HG03039 (cell line): ENCODE results near the gene NFIX.

Experiments
- ATAC-seq: cut with Tn5 transposase; IDR thresholded peaks from one replicate; pipeline ENCODE4 v1.9.1; 2021; ENCODE audit warnings: mild to moderate bottlenecking, moderate library complexity; ENCODE audit not compliant: unreplicated experiment

NFIX gene

DNA sequence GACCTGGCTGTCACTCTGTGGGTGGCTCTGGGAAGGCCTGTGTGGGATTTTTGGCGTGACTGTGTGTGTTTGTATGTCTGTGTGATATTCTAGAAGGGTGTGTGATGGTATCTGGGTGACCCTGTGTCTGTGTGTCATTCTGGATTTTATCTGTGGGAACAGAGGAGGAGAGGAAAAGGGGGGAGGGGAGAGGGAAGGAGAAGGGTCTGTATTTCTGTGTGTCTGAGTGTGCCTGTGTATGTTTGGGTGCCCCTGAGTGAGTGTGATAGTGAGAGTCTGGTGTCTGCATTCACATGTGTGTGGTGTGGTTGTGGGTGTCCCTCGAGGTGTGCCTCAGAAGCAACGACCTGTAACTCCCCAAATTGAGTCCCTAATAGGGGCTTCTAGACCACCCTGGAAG is 8.1 kb upstream of the NFIX start:
- ATAC-seq, result no peak

DNA sequence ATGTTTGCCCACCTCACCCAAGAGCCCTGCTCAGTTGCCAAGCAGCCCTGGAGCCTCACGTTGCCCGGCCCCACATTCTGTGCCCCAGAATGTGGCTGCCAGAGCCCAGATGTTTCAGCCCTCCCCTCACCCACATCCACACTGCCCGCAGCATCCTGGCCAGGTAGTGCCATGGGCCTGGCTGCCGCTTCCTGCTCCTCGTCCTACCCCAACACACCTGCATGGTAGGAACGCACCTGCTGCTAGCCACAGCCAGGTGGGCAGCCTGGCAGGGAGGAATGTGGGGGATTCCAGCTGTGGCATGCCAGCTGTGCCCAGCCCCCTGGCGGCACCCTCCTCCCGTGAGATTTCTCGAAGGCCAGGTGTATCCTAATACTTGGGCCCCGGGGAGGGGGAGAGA is 7.5 kb upstream of the NFIX start:
- ATAC-seq, result no peak

DNA sequence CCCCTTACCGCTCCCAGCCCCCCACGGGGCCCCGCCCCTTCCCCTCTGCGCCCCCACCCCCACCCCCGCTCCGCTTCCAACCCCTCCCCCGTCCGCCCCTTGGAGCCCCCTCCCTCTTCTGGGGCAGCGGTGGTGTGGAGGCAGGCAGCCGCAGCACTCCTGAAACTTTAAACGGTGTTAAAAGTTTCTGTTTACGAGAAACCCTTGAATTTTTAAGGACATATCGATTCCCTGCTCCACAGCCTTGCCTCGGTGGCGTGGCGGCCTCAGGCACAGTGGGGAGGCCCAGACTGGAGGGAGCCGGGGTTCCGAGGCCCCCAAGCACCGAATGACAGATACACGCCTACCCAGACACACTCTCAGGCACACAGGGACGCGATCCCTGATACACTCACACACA is 4.8 kb upstream of the NFIX start:
- no peak for ATAC-seq

DNA sequence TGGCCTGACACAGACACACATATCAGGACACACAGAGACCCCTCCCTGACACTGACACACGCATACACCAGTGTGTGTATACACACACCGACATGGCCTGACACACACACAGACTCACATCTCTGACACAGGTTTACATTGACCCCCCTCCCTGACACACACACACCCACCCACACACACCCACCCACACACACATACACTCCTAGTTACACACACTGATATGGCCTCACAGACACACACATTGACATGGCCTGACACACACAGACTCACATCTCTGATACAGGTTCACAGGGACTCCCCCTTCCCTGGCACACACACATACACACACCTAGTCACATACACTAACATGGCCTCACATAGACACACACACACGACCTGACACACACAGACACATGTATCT is 4.4 kb upstream of the NFIX start:
- ATAC-seq, result no peak

DNA sequence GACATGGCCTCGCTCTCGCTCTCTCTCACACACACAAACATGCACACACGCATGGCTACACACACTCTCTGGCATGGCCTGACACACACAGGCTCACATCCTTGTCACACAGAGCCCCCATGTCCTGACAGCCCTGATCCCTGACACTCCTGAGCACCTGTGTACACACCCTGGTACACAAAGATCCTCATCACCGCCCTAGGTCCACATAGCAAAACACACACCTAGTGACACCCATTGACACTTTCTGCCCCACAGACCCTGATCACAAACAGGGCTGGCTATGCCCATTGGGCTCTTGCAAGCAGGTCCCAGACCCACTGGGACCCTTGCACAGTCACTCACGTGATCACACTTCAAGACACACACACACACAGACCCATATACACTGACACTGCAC is 4.0 kb upstream of the NFIX start:
- ATAC-seq, result no peak

DNA sequence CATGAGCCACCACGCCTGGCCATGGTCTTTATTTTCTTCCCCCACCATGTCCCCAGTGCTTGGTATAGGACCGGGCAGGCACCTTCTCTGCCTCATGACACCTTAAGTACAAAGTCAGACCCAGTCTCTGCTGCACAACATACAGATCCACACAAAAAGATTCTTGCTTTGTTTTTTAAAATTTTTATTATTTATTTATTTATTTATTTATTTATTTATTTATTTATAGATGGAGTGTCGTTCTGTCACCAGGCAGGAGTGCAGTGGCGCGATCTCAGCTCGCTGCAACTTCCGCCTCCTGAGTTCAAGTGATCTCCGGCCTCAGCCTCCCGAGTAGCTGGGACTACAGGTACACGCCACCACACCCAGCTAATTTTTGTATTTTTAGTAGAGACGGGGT is 2.5 kb upstream of the NFIX start:
- ATAC-seq, result no peak

DNA sequence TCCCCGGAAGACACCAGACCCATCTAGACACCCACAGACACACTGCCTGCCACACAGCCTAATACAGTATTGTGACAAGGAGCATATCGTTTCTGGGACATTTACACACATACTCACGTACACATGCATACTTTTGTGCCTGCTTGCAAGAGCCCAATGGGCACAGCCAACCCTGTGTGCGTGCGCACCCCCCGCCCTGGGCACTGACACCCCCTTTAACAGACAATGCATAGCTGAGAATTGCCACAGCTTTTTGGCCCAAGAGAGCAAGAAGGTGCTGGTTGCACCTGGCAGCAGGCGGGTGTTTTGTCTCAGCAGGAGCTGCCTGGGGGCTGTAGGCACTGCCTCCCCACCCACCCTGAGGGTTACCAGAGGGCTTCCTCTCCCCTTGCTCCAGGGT is 1.7 kb upstream of the NFIX start:
- no peak for ATAC-seq

DNA sequence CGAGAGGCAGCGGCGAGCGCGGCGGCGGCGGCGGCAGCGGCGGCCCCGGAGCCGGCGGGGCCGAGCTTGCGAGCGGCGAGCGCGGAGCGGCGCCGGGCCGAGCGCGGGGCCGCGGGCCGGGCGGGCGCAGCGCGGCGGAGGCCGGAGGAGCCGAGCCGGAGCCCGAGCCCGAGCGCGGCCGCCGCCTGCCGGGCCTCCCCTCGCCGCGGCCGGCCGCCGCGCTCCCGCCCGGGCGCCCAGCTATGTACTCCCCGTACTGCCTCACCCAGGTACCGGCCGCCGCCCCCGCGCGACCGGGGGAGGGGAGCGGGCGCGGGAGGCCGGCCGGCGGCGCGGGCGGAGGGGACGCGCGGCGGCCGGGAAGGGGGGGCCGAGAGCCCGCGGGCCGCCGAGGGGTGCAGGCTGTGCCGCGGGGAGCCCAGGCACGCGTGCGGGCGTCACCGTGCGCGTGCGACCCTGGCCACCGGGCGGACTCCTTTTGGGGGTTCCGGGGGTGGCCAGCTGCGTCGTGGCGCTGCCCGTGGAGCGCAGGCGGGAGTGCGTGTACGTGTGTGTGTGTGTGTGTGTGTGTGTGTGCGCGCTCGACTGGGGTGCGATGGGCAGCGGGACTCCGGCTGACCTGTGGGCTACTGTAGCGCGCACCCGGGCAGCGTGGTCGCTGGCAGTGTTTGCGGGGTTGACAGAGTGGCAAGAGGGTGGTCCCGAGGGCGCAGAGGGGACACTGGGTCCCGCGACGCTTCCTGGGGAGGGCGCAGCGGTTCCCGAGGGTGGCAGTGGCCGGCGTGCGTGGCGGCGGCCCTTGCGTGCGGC is 526 bp downstream of the NFIX start:
- ATAC-seq, result no peak

DNA sequence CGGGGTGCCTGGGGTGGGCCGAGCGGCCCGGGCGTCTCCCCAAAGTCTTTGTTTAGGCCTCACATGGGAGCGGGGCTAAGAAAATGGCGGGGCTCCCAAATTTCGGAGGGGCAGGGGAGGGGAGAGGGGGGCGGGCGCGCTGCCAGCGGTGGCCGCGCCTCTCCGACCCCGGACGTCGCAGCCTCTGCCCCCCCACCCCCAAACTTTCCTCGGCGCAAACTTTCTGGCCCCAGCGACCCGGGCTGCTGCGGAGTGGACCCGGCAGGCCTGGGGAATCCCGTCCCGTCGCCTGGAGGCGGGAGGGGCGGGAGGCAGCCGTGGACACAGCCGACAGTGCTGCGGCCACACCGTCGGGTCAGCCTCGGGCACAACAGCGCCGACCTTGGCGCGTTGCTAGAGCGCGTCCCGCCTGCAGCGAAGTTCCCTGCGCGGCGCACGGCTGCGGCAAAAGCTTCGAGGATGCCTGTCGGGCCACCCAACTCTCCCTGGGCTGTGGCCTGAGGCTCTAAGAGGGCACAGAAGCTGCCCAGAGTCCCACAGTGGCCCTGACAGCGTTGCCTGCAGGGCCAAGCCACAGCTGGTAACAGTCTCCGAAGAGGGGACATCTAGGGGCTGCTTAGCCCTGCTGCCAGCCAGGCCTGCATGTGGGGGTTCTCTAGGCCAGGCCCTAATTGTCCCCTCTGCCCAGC is 1.3 kb downstream of the NFIX start:
- ATAC-seq, result no peak

DNA sequence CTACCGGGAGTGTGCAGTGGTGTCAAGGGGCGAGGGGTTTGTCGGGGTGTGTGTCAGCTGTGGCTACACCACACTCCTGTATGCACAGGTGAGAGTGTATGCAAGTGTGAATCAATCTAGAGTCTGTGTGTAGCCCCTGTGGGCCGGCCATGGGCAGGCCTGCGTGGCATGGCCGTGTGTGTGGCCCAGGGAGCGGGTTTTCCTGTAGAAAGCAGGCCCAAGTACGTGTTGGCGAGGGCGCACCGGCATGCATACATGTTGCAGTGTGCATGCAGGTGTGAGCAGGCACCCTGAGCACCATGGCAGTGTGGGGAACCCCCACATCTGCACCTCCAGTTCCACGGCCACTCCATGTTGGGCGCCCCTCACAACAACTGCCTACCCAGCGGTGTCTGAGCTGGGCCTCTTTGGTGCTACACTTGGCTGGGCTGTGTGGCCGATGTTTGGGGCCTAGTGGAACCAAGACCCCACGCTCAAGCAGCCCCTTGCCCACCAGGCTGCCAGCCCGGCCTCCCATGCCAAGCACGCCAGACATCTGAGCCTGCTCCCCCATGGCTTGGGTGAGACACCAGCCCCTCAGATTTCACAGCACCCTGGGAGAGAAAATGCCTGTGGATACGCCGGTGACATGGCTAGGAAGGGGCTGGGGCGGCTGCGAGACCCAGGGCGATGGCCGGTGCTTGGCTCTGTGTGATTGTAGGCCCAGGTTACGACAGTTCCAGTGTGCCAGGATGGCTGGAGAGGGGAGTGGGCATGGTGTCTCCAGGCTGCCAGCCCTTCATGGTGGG is 2.1 kb downstream of the NFIX start:
- ATAC-seq, result no peak

DNA sequence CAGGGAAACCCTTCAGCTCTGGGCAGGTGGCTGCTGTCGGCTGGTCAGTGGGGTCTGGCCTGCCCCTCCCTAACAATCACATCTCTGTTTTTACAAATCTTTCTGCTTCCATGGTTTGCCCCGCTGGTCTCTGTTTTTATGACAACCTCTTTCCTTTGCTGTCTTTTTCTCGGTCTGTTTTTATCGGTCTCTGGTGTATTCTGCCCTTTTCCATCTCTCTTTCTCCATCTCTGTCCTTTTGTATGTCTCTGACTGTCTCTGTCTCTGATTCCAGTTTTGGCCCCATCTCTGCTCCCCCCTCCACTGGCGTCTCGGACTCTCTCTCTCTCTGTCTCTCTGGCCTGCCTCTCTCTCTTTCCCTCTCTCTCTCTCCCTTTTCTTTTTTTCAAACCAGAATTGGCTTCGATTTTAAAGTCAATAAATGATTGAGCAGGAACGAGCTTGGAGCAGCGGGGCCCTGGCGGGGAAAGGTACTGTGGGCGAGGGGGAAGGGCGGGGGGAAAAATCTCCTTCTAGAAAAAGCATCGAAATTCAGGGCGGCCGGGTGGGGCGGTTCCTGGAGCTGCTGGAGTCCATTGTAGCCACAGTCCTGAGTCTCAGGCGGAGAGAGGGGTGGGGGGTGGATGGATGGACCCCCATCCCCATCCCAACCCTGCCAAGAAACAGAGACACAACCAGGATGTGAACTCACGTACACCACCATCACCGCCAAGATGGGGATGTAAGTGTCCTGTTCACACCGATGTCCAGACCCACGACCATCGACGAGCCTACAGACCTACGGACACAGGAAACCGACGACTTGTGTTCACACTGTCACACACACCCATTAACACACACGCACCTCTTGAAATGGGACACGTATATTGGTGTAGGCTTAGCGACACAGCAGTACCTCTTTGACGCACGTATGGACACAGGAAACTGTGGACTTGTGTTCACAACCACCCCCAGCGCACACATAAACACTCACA is 3.0 kb downstream of the NFIX start:
- no peak for ATAC-seq

DNA sequence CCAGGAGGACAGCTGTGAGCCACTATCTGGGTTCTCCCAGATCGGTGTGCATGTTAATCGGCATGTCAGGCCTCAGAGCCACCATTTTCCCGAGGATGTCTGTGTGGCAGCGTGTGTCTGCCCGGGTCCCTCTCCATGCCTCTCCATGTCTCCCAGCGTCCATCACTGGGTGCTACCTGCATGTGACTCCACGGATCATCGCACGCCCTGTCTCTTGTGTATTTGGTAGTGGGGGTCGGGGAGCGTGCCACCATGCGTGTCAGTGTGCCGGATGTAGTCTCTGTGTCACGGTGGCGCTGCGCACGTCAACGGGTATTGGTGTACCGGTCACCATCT is 5.9 kb downstream of the NFIX start:
- ATAC-seq, result no peak

DNA sequence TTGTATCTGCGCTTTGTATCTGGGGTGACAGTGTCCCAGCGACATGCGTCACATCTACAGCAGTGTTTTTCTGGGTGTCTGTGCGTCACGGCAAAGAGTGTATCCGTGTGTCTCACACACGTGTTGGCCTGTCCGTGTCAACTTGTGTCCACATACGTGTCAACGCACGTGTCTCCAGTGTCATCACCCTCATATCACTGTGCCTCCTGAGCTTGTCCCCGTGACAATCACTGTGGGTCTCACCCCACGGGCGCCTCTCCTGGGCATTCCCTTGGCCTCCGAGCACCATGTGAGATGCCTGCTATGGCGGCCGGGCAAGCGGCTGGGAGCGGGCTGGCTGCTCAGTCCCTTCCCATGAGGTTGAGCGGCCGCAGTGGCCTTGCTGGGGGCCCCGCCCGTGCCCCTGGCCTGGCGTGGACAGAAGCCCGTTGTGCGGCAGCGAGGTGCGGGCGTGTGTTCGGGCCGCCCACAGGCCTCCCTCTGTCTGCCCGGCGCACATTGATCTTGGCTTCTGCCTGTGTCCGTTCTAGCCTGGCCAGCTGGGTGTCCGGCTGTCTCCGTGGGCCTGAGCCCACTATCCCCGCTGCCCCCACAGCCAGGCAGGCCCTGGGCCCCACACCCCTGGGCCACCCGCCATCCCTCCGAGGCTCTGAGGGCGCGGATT is 6.4 kb downstream of the NFIX start:
- no peak for ATAC-seq

DNA sequence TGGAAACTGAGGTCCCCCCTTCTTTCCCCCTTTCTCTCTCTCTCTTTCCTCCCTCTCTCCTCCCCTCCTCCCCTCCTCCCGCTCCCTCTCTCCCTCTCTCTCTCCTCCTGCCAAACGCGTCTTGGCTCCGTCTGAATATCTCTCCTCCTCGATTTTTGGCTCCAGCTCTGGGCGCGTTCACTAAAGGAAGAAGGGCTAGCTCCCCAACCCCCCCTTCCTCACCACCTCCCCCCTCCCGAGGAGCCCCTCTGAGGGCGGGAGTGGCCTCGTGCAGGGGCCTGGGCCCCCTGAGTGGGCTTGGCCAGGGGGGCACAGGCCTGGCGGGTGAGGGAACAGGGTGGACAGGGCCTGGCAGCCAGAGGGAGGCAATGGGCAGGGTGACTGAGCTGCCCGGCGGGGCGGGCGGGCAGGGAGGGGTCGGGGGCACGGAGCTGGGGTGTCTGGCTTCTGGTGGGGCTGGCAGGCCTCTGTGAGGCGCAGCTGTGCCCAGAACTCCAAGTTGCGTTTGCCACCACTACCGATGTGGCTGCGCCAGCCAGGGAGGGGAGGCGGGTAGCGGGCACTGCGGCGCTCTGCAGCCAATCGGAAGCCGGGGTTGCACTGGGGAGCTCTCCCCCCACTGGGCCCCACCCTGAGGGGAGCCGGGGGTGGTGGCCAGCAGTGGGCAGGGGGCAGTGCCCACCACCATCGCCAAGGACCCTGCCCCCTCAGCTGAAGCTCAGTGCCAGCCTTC is 7.1 kb downstream of the NFIX start:
- ATAC-seq, result no peak

DNA sequence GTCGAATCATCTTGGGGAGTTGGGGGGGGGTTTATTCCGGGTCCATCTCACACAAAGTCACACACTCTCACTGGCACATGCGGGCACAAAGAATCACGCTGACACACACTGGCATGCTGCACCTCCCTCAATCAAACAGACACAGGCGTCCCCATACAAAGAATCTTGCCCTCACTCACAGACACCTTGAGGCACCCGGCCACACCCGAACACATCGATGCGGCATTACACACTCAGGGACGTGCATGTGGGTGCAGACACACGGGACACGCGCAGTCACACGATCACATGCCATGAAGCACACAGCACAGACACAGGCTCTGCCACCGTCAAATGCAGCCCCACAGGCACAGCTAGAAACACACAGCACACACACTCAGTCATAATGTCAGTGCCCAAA is 7.8 kb downstream of the NFIX start:
- no peak for ATAC-seq

DNA sequence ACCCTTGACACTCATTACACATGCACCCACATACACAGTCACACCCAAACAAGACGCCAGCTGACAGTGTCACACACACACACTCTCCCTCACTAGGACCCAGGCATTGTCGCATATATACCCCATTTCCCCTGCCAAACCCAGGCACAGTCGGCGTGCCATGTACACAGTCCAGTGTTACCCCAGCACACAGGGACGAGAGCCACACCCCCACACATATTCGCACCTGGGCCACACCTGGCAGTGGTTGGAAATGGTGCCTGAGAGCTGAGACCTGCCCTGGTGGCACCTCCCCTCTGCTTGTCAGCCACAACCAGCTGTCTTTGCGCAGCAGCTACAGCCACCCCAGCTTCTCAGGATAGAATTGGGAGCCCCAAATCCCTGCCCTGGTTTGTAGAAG is 9.0 kb downstream of the NFIX start:
- no peak for ATAC-seq

DNA sequence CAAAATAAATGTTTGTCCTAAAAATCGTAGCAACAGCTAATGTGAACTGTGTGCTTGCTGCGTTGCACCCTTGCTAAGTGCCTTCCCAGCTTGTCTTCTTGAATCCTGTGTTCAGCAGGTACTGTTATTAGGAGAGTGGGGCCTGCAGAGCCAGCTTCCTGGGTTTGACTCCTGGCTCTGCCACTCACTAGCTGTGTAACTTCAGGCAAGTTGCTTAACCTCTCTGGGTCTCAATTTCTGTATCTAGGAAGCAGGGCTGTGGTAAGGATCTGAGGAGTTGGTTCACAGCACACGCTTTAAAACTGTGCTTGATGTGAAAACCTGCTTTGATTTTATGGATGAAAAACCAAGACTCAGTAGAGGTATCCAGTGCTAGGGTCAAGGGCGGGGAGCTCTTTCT is 10.0 kb downstream of the NFIX start:
- ATAC-seq, result no peak

DNA sequence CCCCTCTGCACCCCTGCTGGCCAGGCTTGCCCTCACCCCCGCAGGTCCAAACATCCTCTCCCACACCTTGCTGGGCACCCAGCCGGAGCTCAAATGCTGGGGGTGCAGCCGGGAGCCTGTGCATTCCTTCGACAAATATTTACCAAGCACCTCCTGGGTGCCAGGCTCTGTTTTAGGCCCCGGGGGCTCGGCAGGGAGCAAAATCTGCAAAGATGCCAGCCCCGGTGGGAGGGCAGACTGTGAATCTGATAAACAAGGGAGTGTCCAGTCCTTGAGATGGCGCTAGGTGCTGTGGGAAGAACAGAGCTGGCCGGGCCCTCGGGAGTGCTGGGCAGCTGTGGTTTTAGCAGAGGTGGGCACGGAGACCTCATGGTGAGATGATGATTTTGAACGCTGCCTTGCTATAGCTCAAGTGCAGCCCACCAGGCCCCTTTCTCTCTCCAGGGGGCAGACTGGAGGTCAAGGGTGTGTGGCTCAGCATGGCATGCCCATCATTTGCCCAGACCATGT is 10.6 kb downstream of the NFIX start:
- no peak for ATAC-seq
